Hepatocyte (in vitro differentiated cells): ENCODE data around the gene YARS1. TPM values are rescaled to one million over a fixed set of nuclear protein-coding genes. Genes with fewer than 3 reads are reported as not detected.

ENCODE experiments used
- DNase-seq: peaks from one replicate; pipeline ENCODE4 v3.0.0-alpha.2; 2016; ENCODE audit warnings: low spot score
- H2AFZ ChIP-seq: fragments of 200-600 bp; sonication (generic); 2 replicates; pipeline ENCODE4 v1.6.0; 2016; ENCODE audit warnings: antibody characterized with exemption, mild to moderate bottlenecking
- H3K27ac ChIP-seq: fragments of 200-600 bp; sonication (generic); 2 replicates; pipeline ENCODE4 v1.5.1; 2016; ENCODE audit warnings: mild to moderate bottlenecking
- H3K27me3 ChIP-seq: fragments of 200-600 bp; sonication (generic); 2 replicates; pipeline ENCODE4 v1.6.1; 2016
- H3K36me3 ChIP-seq: fragments of 200-600 bp; sonication (generic); replicated peaks from 2 replicates; pipeline ENCODE4 v1.5.1; 2016; ENCODE audit warnings: low read depth; ENCODE audit not compliant: insufficient read depth
- H3K4me1 ChIP-seq: fragments of 200-600 bp; sonication (generic); 2 replicates; pipeline ENCODE4 v1.5.1; 2016; ENCODE audit warnings: mild to moderate bottlenecking, moderate library complexity; ENCODE audit not compliant: insufficient read depth
- H3K4me2 ChIP-seq: fragments of 200-600 bp; sonication (generic); 2 replicates; pipeline ENCODE4 v1.6.0; 2016
- H3K4me3 ChIP-seq: fragments of 200-600 bp; sonication (generic); 2 replicates; pipeline ENCODE4 v1.5.1; 2016; ENCODE audit warnings: mild to moderate bottlenecking
- H3K79me2 ChIP-seq: fragments of 200-600 bp; sonication (generic); 2 replicates; pipeline ENCODE4 v1.6.0; 2017; ENCODE audit warnings: mild to moderate bottlenecking
- H3K9me2 ChIP-seq: fragments of 200-600 bp; sonication (generic); replicated peaks from 2 replicates; pipeline ENCODE4 v1.6.0; 2017; ENCODE audit warnings: mild to moderate bottlenecking; ENCODE audit not compliant: insufficient read depth
- H3K9me3 ChIP-seq: fragments of 200-600 bp; sonication (generic); 2 replicates; pipeline ENCODE4 v1.5.1; 2016; ENCODE audit warnings: low read depth, mild to moderate bottlenecking
- H4K20me1 ChIP-seq: fragments of 200-600 bp; sonication (generic); 2 replicates; pipeline ENCODE4 v1.6.0; 2016; ENCODE audit warnings: mild to moderate bottlenecking; ENCODE audit not compliant: insufficient read depth, poor library complexity, severe bottlenecking
- CTCF ChIP-seq: fragments of 200-600 bp; sonication (generic); IDR thresholded peaks from 2 replicates; pipeline ENCODE4 v1.5.1; 2016; ENCODE audit warnings: antibody characterized with exemption, mild to moderate bottlenecking; ENCODE audit not compliant: poor library complexity
- EZH2 ChIP-seq: fragments of 200-600 bp; sonication (generic); IDR thresholded peaks from 2 replicates; pipeline ENCODE4 v1.6.1; 2016; ENCODE audit warnings: antibody characterized with exemption, mild to moderate bottlenecking, borderline replicate concordance
- EZH2phosphoT487 ChIP-seq: fragments of 200-600 bp; sonication (generic); IDR thresholded peaks from one replicate; pipeline ENCODE4 v1.6.1; 2018; ENCODE audit warnings: antibody characterized with exemption, mild to moderate bottlenecking, low read depth, moderate library complexity; ENCODE audit not compliant: unreplicated experiment, severe bottlenecking
- WGBS: methylation state at CpG from one replicate; pipeline ENCODE4 v1.1.6; 2016; ENCODE audit warnings: low lambda C conversion rate; ENCODE audit errors: missing lambda C conversion rate; 5-methylcytosine and 5-hydroxymethylcytosine counted together
- polyA plus RNA-seq: library from polyadenylated mRNA; unstranded; fragments of >200 nt; fragmentation: Nextera tagmentation; extraction: Ambion mirVana; gene quantifications from 2 replicates; pipeline ENCODE4 v1.2.1, GENCODE V29; 2016
- total RNA-seq: library from RNA; depleted of rRNA; stranded (reverse); fragments of >200 nt; gene quantifications from 2 replicates; pipeline ENCODE4 v1.2.3, GENCODE V29; 2014

The YARS1 gene
- total and polyA plus RNA-seq, 2 experiments from 2014 or later, result 104 to 140 TPM

GRCh38 chr1:32767156-32767555 is 50.0 kb downstream of the YARS1 start:
- Histone ChIP-seq H3K4me3 (no peak overlapping the region), H2AFZ (no peak overlapping the region), H3K9me3 (no peaks in the 10 kb centered on the region), H4K20me1 (peaks cover 18% of the 10 kb centered on the region), H3K4me1 (peaks cover 63% of the 10 kb centered on the region), H3K27me3 (no peaks in the 10 kb centered on the region), H3K9me2 (no peaks in the 10 kb centered on the region), H3K79me2 (peaks cover 64% of the 10 kb centered on the region), H3K36me3 (no peaks in the 10 kb centered on the region), H3K4me2 (peak overlapping the region; percentile 78), H3K27ac (peak overlapping the region; percentile 87)
- TF ChIP-seq EZH2 (no peak), CTCF (no peak), EZH2phosphoT487 (no peak)
- WGBS, result 51% methylated on average over 8 of the region's 8 CpGs
- no peak for DNase-seq

- no peak for TF ChIP-seq EZH2
- no peak for TF ChIP-seq CTCF
- no peak for TF ChIP-seq EZH2phosphoT487
- DNase-seq, result peak; percentile 48
- peaks cover 70% of the 10 kb centered on the region for H3K4me1 ChIP-seq
Observed at GRCh38 chr1:32766328-32766972, 50.7 kb downstream of the YARS1 start.

DNA sequence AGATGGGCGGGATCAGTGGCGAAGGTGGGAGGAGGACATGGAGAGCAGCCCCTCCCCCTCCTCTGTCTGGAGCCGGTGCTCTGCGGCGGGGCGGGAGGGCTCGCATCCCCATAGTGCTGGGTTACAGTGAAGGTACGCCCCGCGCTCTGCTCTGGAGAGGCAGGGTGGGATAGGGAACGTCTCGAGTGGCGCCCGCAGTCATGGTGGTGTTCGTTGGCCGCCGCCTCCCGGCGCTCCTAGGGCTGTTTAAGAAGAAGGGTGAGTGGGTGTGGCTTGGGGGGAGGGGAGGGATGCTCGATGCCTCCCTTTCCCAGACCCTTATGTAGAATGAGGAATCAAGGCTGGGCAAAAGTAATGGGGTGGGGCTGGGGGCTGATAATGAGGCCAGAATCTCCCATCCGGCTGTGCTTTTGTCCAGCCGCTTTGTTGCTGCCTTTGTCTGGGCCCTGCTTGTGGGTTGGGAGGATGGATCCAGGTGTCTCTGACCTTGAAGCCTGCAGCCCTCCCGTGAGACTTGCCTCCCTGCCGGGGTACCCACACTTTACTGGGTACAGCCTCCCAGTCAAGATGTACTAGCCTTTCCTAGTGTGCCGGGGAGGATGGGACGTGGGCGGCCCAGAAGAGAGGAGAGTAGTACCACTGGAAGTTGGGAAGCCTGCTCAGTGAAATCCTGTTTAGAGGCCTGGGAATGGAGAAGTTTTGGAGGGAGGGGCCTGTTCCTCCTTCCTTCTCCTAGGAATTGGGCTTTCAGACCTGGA is 51.4 kb downstream of the YARS1 start:
- Histone ChIP-seq H3K4me3 (no peak overlapping the region), H3K9me3 (no peaks in the 10 kb centered on the region), H3K9me2 (no peaks in the 10 kb centered on the region), H3K27me3 (no peaks in the 10 kb centered on the region), H2AFZ (no peak overlapping the region), H3K36me3 (no peaks in the 10 kb centered on the region), H3K79me2 (peaks cover 78% of the 10 kb centered on the region), H3K4me2 (peak overlapping the region; percentile 78), H4K20me1 (peaks cover 18% of the 10 kb centered on the region), H3K4me1 (peaks cover 77% of the 10 kb centered on the region), H3K27ac (peak overlapping the region; percentile 87)
- DNase-seq, result peak; percentile 44
- 43% methylated on average over 26 of the region's 27 CpGs for WGBS
- no peak for TF ChIP-seq EZH2
- no peak for TF ChIP-seq CTCF
- TF ChIP-seq EZH2phosphoT487, result no peak

More at GRCh38 chr1:32766328-32766972, 50.7 kb downstream of the YARS1 start:
- 41% methylated on average over 7 of the region's 7 CpGs for WGBS
- H3K27ac ChIP-seq, result peak overlapping the region; percentile 87
- H3K9me2 ChIP-seq, result no peaks in the 10 kb centered on the region
- H3K36me3 ChIP-seq, result no peaks in the 10 kb centered on the region
- peaks cover 71% of the 10 kb centered on the region for H3K79me2 ChIP-seq
- no peak overlapping the region for H2AFZ ChIP-seq
- no peaks in the 10 kb centered on the region for H3K9me3 ChIP-seq
- H4K20me1 ChIP-seq, result peaks cover 18% of the 10 kb centered on the region
- H3K4me2 ChIP-seq, result peak overlapping the region; percentile 78
- H3K27me3 ChIP-seq, result no peaks in the 10 kb centered on the region
- H3K4me3 ChIP-seq, result no peak overlapping the region
